C4-2B (cell line): ENCODE measurements around the gene HIF3A.
"Not testable (repeated sequence)": the region's sequence is repeated elsewhere in the genome, so short reads cannot be mapped to it uniquely, and the experiment has no call there.

Experiments
- H3K27ac ChIP-seq: fragments of 450-650 bp; 2 replicates; pipeline ENCODE4 v1.5.1; 2017
- CTCF ChIP-seq: fragments of 450-650 bp; conservative IDR thresholded peaks from 2 replicates; pipeline ENCODE4 v1.5.1; 2017; ENCODE audit warnings: mild to moderate bottlenecking
- ZFX ChIP-seq: fragments of 450-650 bp; IDR thresholded peaks from 2 replicates; pipeline ENCODE4 v1.6.1; 2017

HIF3A gene

GRCh38 chr19:46373491-46374359 lies 76.9 kb downstream of the HIF3A start:
- TF ChIP-seq CTCF (no peak; the same call in 1 of the 2 replicates), ZFX (no peak)

GRCh38 chr19:46374536-46375475 lies 78.0 kb downstream of the HIF3A start:
- TF ChIP-seq CTCF = no peak
- no peak for TF ChIP-seq ZFX
- H3K27ac ChIP-seq = peak overlapping the region; percentile 100

More at GRCh38 chr19:46373491-46374359, 76.9 kb downstream of the HIF3A start:
- H3K27ac ChIP-seq = peak overlapping the region; percentile 100

GRCh38 chr19:46375476-46376067 lies 78.7 kb downstream of the HIF3A start:
- H3K27ac ChIP-seq = not testable (repeated sequence)

- H3K27ac ChIP-seq = no peak overlapping the region
- TF ChIP-seq ZFX (no peak), CTCF (no peak)
These were observed 79.7 kb downstream of the HIF3A start for GRCh38 chr19:46376241-46377153.

GRCh38 chr19:46378268-46378667 lies 81.4 kb downstream of the HIF3A start:
- no peak for TF ChIP-seq CTCF
- no peak for TF ChIP-seq ZFX
- no peak overlapping the region for H3K27ac ChIP-seq

- TF ChIP-seq ZFX (no peak), CTCF (no peak)
- no peak overlapping the region for H3K27ac ChIP-seq
These were observed 83.8 kb downstream of the HIF3A start for GRCh38 chr19:46380690-46381089.

- TF ChIP-seq ZFX (no peak), CTCF (no peak)
- no peak overlapping the region for H3K27ac ChIP-seq
These were observed 84.5 kb downstream of the HIF3A start for GRCh38 chr19:46381346-46381745.
